Fibroblast of upper back skin (primary cell): ENCODE measurements around the gene KMT2A.
"Not testable (repeated sequence)": the region's sequence is repeated elsewhere in the genome, so short reads cannot be mapped to it uniquely, and the experiment has no call there.

Experiments used
- DNase-seq: peaks from one replicate; pipeline ENCODE4 v3.0.0-alpha.2; 2013

Gene KMT2A

DNA sequence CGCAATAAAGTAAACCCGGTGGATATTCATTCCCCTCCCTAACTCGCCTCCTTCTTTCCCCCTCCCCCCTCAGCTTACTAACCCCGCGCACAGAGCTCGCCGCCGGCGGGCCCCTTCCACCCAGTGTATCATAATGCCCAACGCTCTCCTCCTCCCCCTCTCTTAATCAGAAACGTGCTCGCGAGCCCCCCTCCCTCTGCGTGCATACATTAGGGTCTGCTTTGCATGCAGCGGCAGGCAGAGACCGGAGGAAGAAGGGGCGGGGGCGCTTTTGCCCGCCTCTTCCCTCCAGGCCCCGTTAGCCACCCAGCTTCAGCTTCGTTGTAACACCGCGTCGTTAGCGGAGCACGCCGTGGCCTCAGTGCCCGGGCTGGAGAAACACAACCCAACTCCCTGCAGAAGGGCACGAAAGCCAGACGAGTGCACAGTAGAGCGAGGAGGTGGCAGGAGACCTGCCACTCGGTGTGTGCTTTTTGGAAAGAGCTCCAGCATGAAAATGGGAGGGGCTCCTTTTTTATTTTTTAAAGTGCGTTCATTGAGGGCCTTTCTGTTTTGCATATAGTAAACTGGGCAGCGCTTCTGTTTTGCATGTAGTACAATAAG, 901 bp upstream of the KMT2A start:
- peak; percentile 44 for DNase-seq

GRCh38 chr11:118436639-118437207, 431 bp downstream of the KMT2A start:
- peak; percentile 13 for DNase-seq

GRCh38 chr11:118437208-118438125, 1.2 kb downstream of the KMT2A start:
- DNase-seq = peak; percentile 30

DNA sequence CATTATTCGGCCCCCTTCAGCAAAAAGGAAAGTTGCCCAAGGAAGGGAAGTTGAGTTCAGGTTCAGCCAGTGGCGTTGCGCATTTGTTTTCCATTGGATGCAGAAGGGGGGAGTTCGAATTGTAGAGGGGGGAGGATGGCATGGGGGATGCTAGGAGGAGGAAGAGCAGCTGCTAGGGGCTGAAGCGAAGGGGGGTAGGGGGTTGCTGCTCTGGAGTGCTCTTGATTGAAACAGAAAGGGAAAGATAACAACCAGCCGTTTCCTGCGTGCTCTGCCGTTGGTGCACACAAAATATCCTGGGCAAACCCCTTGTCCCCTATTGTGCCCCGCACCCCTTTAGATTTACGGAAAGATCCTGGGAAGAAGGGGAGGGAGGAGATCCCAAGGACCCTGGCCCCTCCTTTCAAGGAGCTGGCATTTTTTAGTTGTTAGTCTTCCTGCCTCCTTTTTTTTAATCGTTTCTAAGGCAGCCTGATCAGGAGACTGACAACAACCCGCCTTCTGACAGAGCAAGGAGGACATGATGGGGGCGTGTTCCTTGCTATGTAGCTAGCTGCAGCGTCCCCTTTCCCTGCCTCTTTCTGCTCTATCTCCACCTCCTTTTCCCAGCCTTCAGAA, 2.1 kb downstream of the KMT2A start:
- DNase-seq = peak; percentile 74

DNA sequence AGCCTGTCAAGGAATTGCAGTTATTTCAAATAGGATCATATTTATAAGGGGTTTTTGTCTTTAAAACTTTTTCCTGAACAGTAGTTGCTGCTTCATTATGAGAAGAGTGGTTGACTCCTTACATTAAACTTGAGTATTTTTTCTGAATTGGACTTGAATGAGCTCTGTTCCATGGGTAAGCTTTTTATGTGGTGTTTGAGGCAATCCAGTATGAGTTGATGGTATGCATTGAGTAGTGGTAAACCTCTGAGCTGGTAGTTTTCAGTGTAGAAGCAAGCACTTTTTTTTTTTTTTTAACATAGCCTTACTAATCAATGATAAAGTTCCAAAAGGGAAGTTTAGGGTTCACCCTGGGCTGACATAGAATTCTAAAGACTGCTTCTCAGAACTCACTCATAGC, 3.4 kb downstream of the KMT2A start:
- no peak for DNase-seq

GRCh38 chr11:118441770-118442275, 5.5 kb downstream of the KMT2A start:
- no peak for DNase-seq

- DNase-seq = no peak
Measured at GRCh38 chr11:118442301-118442700, 6.0 kb downstream of the KMT2A start.

DNA sequence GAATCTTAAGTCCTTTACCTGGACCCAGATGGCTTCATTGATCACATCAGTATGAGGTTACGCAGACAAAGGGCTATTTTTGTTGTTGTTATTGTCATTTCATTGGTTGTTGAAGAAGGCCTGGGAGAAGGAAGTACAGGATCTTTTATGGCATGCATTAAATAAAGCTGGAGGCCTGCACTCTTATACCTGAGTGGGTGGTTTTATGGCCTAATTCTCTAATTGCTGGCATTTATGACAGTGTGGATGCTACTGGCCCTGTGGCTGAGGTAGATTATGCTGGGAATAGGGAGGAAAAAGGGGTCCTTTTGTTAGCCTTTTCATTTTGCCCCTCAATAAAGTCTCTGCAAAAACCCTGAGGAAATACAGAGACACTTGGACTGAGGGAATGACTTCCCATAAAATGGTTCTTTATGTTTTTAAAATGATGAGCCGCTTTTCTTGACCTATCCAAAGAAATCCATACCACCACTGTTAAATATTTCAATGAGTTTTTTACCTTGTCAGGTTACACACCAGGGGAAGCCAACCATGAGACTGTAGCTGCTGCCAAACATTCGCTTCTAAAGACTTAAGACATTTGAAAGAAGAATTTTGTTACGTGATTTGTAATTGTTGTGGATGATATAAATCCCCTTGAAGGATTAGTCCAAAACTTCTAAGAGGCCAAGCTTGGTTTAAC, 6.8 kb downstream of the KMT2A start:
- no peak for DNase-seq

GRCh38 chr11:118443590-118444218, 7.4 kb downstream of the KMT2A start:
- DNase-seq = no peak

- no peak for DNase-seq
Measured at GRCh38 chr11:118447423-118447822, 11.1 kb downstream of the KMT2A start.

DNA sequence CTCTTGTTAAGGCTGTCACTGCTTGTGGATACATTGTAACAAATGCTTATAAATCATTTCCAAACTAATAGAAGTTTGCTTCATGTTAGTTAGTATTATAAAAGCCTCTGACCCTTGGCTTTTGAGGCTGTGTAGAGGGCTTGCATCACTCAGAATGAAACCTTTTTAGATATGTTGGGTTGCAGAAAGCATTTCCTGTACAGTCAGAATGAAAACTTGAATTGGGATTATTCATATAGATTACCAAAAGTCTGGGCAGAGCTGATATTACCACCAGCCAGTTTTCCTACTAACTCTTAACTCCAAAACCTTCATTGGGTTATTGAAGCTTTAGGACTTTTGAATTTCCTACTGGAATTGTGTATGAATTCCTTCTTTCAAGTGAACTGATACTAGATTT, 12.0 kb downstream of the KMT2A start:
- DNase-seq = peak; percentile 27

GRCh38 chr11:118449316-118449918, 13.1 kb downstream of the KMT2A start:
- DNase-seq = no peak

DNA sequence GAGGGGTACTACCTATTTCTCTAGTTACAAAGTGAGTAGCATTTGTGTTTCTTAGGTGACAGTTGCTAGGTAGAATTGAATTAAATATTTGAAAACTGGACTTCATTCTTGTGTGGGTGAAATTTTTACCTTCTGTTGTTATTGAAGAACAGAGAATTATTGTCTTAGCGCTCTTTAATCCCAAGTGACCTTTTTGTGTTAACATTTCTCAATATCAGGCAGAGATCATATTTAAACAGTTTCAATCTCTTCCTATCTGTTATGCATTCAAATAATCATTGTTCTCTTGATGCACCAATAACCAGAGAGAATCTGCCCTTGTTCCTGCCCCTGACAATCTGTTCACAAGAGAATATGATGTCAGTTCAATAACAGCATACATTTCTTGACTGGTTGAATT, 14.2 kb downstream of the KMT2A start:
- DNase-seq = no peak

- DNase-seq = no peak
Measured at GRCh38 chr11:118462178-118462577, 25.9 kb downstream of the KMT2A start.

GRCh38 chr11:118468968-118469367, 32.7 kb downstream of the KMT2A start:
- not testable (repeated sequence) for DNase-seq

DNA sequence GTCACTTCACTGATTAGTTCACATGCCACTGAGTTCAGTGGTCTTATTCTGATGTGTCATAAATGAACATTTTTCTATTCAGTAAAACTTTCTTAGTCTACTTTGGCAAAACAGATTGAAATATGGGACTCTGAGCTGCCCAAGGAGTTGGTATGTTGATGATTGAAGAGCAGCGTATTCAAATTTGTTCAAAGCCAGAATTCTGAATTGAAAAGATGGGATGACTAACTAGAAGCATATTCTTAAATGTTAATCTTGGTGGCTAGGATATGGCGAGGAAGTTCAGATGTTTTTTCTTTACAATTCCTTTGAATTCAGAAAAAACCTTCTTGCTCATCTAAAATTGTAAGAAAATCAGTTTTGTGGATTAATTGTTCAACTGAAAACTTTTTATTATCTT, 34.7 kb downstream of the KMT2A start:
- no peak for DNase-seq

GRCh38 chr11:118473537-118473936, 37.2 kb downstream of the KMT2A start:
- DNase-seq = no peak

DNA sequence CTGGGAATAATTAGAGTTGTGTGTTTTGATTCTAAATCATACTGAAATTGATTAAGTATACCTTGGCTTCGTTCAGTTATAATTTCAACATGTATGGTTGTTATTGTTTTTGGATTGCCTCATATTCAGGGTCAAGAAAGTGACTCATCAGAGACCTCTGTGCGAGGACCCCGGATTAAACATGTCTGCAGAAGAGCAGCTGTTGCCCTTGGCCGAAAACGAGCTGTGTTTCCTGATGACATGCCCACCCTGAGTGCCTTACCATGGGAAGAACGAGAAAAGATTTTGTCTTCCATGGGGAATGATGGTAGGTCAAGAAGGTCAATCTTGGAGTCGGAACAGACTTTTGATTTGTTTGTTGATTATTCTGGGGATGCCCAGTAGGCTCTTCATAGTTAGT, 40.4 kb downstream of the KMT2A start:
- DNase-seq = no peak

DNA sequence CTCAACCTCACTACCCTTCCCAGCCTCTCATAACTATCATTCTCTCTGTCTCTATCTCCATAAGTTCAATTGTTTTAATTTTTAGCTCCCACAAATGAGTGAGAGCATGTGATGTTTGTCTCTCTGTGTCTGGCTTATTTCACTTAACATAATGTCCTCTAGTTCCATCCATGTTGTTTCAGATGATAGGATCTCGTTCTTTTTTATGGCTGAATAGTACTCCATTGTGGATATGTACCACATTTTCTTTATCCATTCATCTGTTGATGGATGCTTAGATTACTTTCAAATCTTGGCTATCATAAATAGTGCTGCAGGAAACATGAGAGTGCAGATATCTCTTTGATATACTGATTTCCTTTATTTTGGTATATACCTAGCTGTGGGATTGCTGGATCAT, 44.9 kb downstream of the KMT2A start:
- DNase-seq = not testable (repeated sequence)

GRCh38 chr11:118484405-118484804, 48.1 kb downstream of the KMT2A start:
- no peak for DNase-seq

DNA sequence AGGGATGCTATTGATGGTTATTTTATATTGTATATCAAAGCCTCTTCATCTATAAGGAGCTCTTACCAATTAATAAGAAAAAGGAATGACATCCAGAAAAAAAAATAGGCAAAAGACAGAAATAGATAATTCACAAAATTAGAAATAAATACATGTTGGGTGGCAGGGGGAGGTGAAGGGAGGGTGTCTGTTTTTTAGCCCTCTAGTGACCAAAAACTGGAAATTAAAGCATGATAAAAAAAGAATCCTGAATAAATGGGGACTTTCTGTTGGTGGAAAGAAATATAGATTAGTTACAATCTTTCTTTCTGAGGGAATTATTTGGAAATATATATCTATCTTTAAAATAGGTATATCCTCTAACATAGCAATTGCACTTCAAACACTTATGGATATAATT, 49.0 kb downstream of the KMT2A start:
- DNase-seq = no peak
